ENCODE results near the gene RPLP1.

The RPLP1 gene

GRCh38 chr15:69424748-69425413, 27.7 kb upstream of the RPLP1 start:
- no peak overlapping the region for H3K9ac ChIP-seq (ENCODE audit: low read length)
- peaks cover 89% of the 10 kb centered on the region for H3K36me3 ChIP-seq (ENCODE audit: insufficient read depth, low read length)
- no peaks in the 10 kb centered on the region for H3F3A ChIP-seq (ENCODE audit: insufficient read depth, low read length)
- no peaks in the 10 kb centered on the region for H4K20me1 ChIP-seq (ENCODE audit: insufficient read depth, low read length)
- no peaks in the 10 kb centered on the region for H3K9me2 ChIP-seq (ENCODE audit: low read depth, low read length)
- H3K27ac ChIP-seq (ENCODE audit: low read depth, low read length, poor library complexity, severe bottlenecking), result no peak overlapping the region
- no peak for TF ChIP-seq EZH2 (IDR thresholded peaks at IDR 0.05; ENCODE audit: borderline replicate concordance, low read length)
- no peak for TF ChIP-seq CTCF (IDR thresholded peaks at IDR 0.05; ENCODE audit: low read length)
- no peaks in the 10 kb centered on the region for H3K27me3 ChIP-seq (ENCODE audit: insufficient read depth, low read length)
- H3K4me3 ChIP-seq (ENCODE audit: low read depth, low read length, poor library complexity, severe bottlenecking), result no peak overlapping the region
- no peak overlapping the region for H3K4me2 ChIP-seq (ENCODE audit: low read length)
- H2AFZ ChIP-seq (ENCODE audit: low read length), result no peak overlapping the region
- H3K79me2 ChIP-seq (ENCODE audit: insufficient read depth, low read length), result no peaks in the 10 kb centered on the region
- no peaks in the 10 kb centered on the region for H3K4me1 ChIP-seq (ENCODE audit: insufficient read depth, low read length, severe bottlenecking)
- H3K9me3 ChIP-seq (ENCODE audit: low read length), result no peaks in the 10 kb centered on the region

- no peak overlapping the region for H3K27ac ChIP-seq (ENCODE audit: low read depth, low read length, poor library complexity, severe bottlenecking)
- no peak overlapping the region for H3K9ac ChIP-seq (ENCODE audit: low read length)
- no peaks in the 10 kb centered on the region for H3K79me2 ChIP-seq (ENCODE audit: insufficient read depth, low read length)
- H3F3A ChIP-seq (ENCODE audit: insufficient read depth, low read length), result no peaks in the 10 kb centered on the region
- H3K9me3 ChIP-seq (ENCODE audit: low read length), result no peaks in the 10 kb centered on the region
- H3K4me1 ChIP-seq (ENCODE audit: insufficient read depth, low read length, severe bottlenecking), result no peaks in the 10 kb centered on the region
- H3K9me2 ChIP-seq (ENCODE audit: low read depth, low read length), result no peaks in the 10 kb centered on the region
- H4K20me1 ChIP-seq (ENCODE audit: insufficient read depth, low read length), result no peaks in the 10 kb centered on the region
- no peak overlapping the region for H2AFZ ChIP-seq (ENCODE audit: low read length)
- no peak overlapping the region for H3K4me3 ChIP-seq (ENCODE audit: low read depth, low read length, poor library complexity, severe bottlenecking)
- H3K4me2 ChIP-seq (ENCODE audit: low read length), result no peak overlapping the region
- peaks cover 91% of the 10 kb centered on the region for H3K36me3 ChIP-seq (ENCODE audit: insufficient read depth, low read length)
- H3K27me3 ChIP-seq (ENCODE audit: insufficient read depth, low read length), result no peaks in the 10 kb centered on the region
- TF ChIP-seq CTCF (IDR thresholded peaks at IDR 0.05; ENCODE audit: low read length) (no peak), EZH2 (IDR thresholded peaks at IDR 0.05; ENCODE audit: borderline replicate concordance, low read length) (no peak)
Observed at GRCh38 chr15:69433831-69434230, 18.8 kb upstream of the RPLP1 start.

GRCh38 chr15:69434238-69434637, 18.4 kb upstream of the RPLP1 start:
- H3K79me2 ChIP-seq (ENCODE audit: insufficient read depth, low read length), result no peaks in the 10 kb centered on the region
- H3K4me2 ChIP-seq (ENCODE audit: low read length), result no peak overlapping the region
- no peak for TF ChIP-seq CTCF (IDR thresholded peaks at IDR 0.05; ENCODE audit: low read length)
- TF ChIP-seq EZH2 (IDR thresholded peaks at IDR 0.05; ENCODE audit: borderline replicate concordance, low read length), result no peak
- H3K27me3 ChIP-seq (ENCODE audit: insufficient read depth, low read length), result no peaks in the 10 kb centered on the region
- H3K9me3 ChIP-seq (ENCODE audit: low read length), result no peaks in the 10 kb centered on the region
- H3K36me3 ChIP-seq (ENCODE audit: insufficient read depth, low read length), result peaks cover 91% of the 10 kb centered on the region
- H4K20me1 ChIP-seq (ENCODE audit: insufficient read depth, low read length), result no peaks in the 10 kb centered on the region
- no peak overlapping the region for H3K9ac ChIP-seq (ENCODE audit: low read length)
- H3K4me1 ChIP-seq (ENCODE audit: insufficient read depth, low read length, severe bottlenecking), result no peaks in the 10 kb centered on the region
- no peak overlapping the region for H3K27ac ChIP-seq (ENCODE audit: low read depth, low read length, poor library complexity, severe bottlenecking)
- H3K9me2 ChIP-seq (ENCODE audit: low read depth, low read length), result no peaks in the 10 kb centered on the region
- H2AFZ ChIP-seq (ENCODE audit: low read length), result no peak overlapping the region
- H3F3A ChIP-seq (ENCODE audit: insufficient read depth, low read length), result no peaks in the 10 kb centered on the region
- H3K4me3 ChIP-seq (ENCODE audit: low read depth, low read length, poor library complexity, severe bottlenecking), result no peak overlapping the region

All from OCI-LY1 (cell line).